ENCODE results near the gene ST8SIA5.

ST8SIA5 gene

DNA sequence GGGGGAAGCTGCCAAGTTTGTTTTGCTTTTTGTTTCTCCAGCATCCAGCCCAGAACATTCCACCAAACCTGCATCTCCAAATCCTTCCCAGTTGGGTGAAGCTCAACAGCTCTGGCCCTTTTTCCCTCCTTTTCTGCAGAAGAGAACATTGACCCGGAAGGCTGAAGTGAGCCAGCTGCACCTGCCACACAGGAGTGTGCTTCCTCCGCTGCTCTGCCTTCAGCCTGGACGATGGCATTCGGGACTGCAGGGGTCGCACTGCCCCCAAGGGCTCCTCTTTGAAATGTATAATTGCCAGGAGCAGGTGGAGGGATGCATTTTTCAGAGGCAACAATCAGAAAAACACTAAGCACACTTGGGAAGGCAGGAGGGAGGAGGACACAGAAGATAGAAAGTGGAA, 41.8 kb downstream of the ST8SIA5 start:
- in situ Hi-C loops (cut with HindIII; ENCODE audit: low sequenced_read_pairs) = no loop called here

- in situ Hi-C loops (cut with HindIII; ENCODE audit: low sequenced_read_pairs) = no loop called here
Measured at GRCh38 chr18:46712406-46712805, 44.4 kb downstream of the ST8SIA5 start.

- in situ Hi-C loops (cut with HindIII; ENCODE audit: low sequenced_read_pairs) = no loop called here
Measured at GRCh38 chr18:46711444-46711863, 45.4 kb downstream of the ST8SIA5 start.

- in situ Hi-C loops (cut with HindIII; ENCODE audit: low sequenced_read_pairs) = no loop called here
Measured at GRCh38 chr18:46706968-46707367, 49.9 kb downstream of the ST8SIA5 start.

DNA sequence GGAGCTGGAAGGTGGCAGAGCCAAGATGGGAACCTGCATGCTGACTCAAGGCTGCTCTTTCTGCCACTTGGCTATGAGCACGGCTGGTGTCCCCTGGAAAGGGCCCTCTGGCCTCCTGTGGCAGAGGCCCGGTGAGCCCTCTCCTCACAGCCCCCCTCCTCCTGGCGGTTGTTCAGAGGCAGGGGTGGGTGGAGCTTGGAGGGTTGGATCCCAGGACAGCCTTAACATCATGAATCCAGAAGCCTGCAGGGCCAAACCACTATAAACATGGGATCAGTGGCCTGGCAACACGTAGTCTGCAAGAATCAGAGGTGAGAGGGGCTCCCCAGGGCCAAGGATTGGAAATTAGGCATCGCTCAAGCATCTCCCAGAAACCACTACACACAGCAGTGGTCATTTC, 51.3 kb downstream of the ST8SIA5 start:
- in situ Hi-C loops (cut with HindIII; ENCODE audit: low sequenced_read_pairs) = no loop called here

DNA sequence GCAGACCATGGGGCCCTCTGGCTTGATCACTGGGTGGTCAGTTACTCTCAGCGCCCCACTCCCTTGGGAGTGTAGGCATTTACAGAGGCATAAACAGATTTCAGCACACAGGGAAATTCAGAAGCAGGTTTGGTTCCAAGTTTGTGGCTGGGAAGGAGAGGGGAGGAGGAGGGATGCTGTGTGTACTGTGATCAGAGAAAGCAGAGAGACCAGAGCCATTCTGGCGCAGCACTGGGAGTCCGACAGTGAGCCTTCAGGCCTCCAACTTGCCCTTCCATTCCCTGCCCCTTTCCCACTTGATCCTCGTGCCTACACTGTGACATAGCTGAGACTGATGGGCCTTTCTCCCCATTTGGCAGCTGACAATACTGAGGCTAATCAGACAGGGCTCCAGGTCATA, 52.0 kb downstream of the ST8SIA5 start:
- in situ Hi-C loops (cut with HindIII; ENCODE audit: low sequenced_read_pairs) = no loop called here

- in situ Hi-C loops (cut with HindIII; ENCODE audit: low sequenced_read_pairs) = no loop called here
Measured at GRCh38 chr18:46704189-46704588, 52.7 kb downstream of the ST8SIA5 start.

DNA sequence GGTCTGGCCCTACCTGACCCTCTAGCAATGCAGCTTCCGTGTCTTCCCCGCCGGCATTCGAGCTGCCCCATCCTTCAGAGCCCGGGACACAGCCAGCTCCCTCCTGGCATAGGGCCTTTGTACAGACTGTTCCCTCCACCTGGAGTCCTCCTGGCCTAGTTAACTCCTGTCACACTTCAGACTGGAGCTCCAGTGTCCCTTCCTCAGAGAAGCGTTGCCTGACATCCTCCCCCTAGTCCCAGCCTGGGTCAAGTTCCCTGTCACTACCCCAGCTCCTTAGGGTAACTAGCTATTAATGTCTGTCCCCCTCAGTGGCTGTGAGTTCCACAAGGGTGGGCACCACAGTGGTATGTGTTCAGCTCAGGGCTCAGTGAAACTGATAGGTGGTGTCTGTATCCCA, 54.4 kb downstream of the ST8SIA5 start:
- in situ Hi-C loops (cut with HindIII; ENCODE audit: low sequenced_read_pairs) = no loop called here

DNA sequence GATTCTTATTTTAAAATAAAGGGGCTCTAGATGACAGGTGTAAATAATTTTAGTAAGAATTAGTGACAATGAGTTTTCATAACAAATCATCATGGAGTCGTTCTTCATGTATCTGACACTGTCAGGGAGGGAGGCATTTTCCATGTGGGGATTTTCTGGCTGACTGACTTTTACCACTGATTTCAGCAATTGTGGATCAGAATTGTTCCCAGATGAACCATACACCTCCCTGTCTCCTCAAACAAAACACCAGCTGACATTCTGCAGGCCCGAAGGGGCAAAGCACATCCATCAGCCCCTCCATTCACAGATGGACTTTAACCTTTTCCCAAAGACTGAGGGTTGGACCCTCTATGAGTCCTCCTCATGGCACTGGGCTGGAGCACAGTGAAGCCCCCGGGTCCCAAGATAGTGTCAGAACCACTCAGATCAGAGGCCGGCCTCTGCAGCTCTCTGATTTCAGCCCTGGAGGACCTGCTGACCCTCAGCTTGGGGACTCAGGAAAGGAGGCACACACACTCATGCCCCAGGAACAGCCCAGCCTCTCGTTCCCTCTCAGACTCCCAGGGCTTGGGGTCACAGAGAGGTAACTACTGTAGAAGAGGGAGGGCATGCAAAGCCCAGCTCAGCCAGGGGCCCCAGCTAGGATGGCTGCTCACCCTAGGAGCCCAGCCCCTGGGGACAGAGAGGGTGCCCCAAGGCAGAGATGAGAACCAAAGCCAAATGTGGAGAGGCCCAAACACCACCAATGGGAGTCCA, 56.6 kb downstream of the ST8SIA5 start:
- in situ Hi-C loops (cut with HindIII; ENCODE audit: low sequenced_read_pairs) = no loop called here

DNA sequence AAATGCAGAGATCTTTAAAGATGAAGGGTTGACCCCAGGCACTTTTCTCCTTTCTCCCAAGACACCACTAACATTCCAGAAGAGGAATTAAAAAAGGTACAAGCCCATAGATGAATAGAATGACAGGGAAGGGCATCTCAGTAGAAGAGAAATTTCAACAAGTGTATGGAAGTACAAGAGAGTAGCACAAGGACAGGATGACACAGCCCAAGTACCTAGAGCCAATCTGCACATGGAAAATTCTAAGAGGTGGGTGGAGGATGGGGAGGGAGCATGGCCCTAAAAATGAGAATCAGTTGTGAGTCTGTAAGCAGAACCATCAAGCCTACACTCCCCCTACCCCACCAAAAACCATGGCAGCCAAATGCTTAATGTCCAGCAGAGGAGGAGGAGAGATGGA, 60.2 kb downstream of the ST8SIA5 start:
- in situ Hi-C loops (cut with HindIII; ENCODE audit: low sequenced_read_pairs) = no loop called here

DNA sequence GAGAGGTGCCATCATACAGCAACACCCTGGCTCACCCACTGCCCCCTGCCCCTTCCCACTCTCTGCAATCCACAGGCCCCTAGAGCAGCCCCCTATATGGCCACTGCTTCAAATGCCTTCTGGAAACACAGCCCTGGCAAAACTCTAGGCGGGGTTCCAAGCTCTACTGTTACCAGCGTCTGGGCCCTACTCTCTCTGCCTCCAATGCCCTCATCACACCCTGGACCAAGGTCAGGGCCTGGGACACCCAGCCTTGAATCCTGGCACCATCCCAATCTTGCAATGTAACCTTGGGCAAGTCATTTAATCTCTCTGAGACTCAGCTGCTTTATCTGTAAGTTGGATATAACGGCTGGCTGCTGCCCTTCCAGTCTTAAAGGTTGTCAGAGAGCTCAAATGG, 60.6 kb downstream of the ST8SIA5 start:
- in situ Hi-C loops (cut with HindIII; ENCODE audit: low sequenced_read_pairs) = no loop called here

DNA sequence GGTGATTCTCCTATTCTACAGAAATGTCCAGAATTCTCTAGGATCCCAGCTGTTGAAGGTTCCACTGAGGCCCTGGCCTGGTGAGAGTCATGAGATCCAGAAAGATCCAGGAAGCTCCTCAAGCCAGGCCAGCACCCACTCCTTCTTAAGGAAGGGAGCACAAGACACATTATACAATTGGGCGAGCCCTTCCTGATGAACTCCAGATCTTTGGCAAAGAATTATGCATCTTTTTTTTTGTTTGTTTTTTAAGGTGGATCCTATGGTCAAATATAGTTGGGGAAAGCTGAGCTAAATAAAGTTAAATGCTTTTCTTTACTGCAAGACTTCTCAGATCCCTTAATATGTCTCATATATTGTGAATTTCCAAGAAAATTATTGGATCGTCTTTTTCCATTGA, 62.9 kb downstream of the ST8SIA5 start:
- in situ Hi-C loops (cut with HindIII; ENCODE audit: low sequenced_read_pairs) = no loop called here

GRCh38 chr18:46688853-46689525, 67.9 kb downstream of the ST8SIA5 start:
- in situ Hi-C loops (cut with HindIII; ENCODE audit: low sequenced_read_pairs) = no loop called here

DNA sequence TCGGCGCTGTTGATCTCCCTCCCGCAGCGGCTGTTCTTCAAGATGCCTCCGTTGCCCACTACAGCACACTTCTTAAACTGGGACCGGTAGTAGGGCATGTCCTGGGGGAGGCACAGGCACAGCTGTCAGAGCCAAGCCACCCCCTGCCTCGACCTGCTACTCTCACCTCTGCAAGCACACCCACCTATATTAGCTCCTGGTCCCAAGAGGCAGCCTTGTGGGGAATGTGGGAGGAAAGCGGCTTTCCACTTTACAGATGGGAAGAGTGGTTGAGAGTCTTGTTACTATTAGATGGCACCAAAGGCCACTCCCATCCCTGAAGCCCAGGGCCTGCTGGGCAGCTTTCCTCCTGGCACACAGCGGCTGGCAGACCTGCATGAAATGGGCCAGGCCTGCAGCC, 70.7 kb downstream of the ST8SIA5 start:
- in situ Hi-C loops (cut with HindIII; ENCODE audit: low sequenced_read_pairs) = no loop called here

DNA sequence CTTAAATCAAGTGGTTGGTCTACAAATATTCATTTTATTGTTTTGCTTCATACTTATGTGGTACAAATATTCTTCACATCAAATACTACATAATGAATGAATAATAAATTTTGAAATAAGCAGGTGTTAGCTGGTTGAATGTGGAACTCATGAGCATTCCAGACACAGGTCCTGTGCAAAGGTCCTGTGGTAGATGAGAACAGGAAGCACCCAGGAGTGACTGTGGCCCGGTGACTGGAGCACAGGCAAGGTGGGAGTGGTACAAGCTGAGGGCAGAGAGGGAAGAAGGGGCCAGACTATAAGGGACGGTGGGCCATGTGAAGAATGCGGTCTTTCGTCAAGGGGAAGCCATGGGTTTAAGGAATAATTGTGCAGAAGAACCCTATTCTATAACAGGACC, 73.6 kb downstream of the ST8SIA5 start:
- in situ Hi-C loops (cut with HindIII; ENCODE audit: low sequenced_read_pairs) = no loop called here

- in situ Hi-C loops (cut with HindIII; ENCODE audit: low sequenced_read_pairs) = no loop called here
Measured at GRCh38 chr18:46680784-46681695, 75.8 kb downstream of the ST8SIA5 start.

DNA sequence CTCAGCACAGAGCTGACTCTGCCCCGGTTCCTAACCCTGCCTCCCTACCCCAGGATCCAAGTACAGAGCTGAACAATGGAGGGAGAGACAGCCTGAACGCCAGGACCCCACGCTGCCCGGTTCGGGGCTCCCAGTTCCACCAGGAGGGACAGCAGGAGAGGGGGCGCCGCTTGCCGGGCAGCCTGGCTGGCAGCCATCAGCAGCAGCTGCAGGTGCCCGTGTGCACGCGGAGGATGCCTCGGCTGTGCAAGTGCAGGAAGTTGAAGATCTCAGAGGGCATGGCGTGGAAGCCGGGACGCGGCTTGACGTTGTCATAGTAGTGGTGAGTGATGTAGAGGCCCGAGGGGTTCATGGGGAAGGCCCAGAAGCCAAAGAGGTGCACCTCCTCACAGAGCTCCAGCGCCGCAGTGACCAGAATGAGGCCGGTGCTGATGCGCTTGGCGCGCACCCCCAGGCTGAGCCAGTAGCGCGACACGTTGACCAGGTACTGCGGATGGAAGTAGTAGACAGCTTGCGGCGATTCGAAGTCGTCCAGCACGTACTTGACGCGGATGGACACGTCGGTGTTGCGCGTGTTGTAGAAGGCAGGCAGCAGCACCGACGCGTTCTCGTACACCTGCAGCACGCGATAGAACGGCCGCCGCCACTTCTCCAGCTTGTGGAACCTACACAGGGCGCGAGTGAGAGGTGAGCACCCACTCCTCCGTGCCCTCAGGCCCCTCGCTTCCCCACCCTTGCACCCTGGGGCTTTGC, 76.8 kb downstream of the ST8SIA5 start:
- in situ Hi-C loops (cut with HindIII; ENCODE audit: low sequenced_read_pairs) = no loop called here

DNA sequence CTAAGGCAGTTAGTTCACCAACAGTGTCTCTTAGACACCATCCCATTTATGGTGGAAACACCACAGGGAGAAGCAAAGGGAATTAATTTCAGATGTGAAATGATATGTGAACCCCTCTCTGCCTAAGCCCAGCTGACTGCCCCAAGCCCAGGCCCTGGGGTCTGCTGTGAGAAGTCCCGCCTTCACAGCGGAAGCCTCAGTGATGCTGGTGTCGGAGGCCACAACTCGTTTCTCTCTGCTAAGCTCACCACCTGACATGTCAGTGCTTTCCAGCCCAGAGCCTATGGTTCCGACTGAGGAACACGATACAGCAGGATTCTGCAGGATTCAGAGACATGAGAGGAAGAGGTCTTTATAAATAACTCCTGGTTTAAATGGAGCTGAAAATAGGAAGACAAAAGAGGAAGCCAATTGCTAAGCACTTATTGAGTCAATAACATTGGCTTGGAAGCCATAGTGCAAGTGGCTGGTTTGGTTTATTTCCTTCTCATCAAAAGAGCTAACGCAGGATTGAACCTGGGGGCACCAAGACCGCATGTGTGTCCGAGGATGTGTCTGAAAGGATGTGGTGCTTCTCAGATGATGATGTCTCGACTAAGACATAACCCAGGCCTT, 78.0 kb downstream of the ST8SIA5 start:
- in situ Hi-C loops (cut with HindIII; ENCODE audit: low sequenced_read_pairs) = no loop called here

GRCh38 chr18:46678041-46678440, 78.8 kb downstream of the ST8SIA5 start:
- in situ Hi-C loops (cut with HindIII; ENCODE audit: low sequenced_read_pairs) = no loop called here

- in situ Hi-C loops (cut with HindIII; ENCODE audit: low sequenced_read_pairs) = no loop called here
Measured at GRCh38 chr18:46677611-46678010, 79.2 kb downstream of the ST8SIA5 start.

Data from DLD1 (cell line).